Upper lobe of right lung (tissue), 1 donor: ENCODE results near the gene FER. TPM values are rescaled to one million over a fixed set of nuclear protein-coding genes. Genes with fewer than 3 reads are reported as not detected.

Experiments
- ATAC-seq: fragments of 200-7000 bp; cut with Tn5 transposase; one replicate; pipeline ENCODE4 v1.9.1; 2020; ENCODE audit warnings: mild to moderate bottlenecking, moderate library complexity
- DNase-seq: peaks from one replicate; pipeline ENCODE4 v3.0.0-alpha.2; 2020
- H3K27ac ChIP-seq: fragments of 200-600 bp; one replicate; pipeline ENCODE4 v1.8.0; 2022
- H3K27me3 ChIP-seq: fragments of 200-600 bp; one replicate; pipeline ENCODE4 v1.8.0; 2022; ENCODE audit warnings: mild to moderate bottlenecking
- H3K36me3 ChIP-seq: fragments of 200-600 bp; one replicate; pipeline ENCODE4 v1.8.0; 2022
- H3K4me1 ChIP-seq: fragments of 200-600 bp; one replicate; pipeline ENCODE4 v1.8.0; 2022
- H3K4me3 ChIP-seq: fragments of 200-600 bp; one replicate; pipeline ENCODE4 v1.8.0; 2022; ENCODE audit warnings: mild to moderate bottlenecking
- H3K9me3 ChIP-seq: fragments of 200-600 bp; one replicate; pipeline ENCODE4 v1.8.0; 2022
- intact Hi-C: fragments of 100-400 bp; cut with DNase I; formaldehyde crosslinking; loops from one replicate; pipeline ENCODE4 v1.11.0; 2022
- total RNA-seq: library from RNA; stranded (reverse); fragmentation: NEBNext Ultra II Directional; extraction: Animal tissue kit (Norgen Biotek cat#: 25700); gene quantifications from one replicate; pipeline ENCODE4 v1.2.1, GENCODE V29; 2021
- TF ChIP-seq, protein P1 (sequence below): fragments of 200-600 bp; IDR thresholded peaks from one replicate; pipeline ENCODE4 v1.8.0; 2022; ENCODE audit warnings: antibody characterized with exemption
- donor health status: DM: no; HTN: yes; CAD: no; lungs with severe emphysema.

The FER gene
- total RNA-seq, 1 donor from 2014 or later: 33.6 TPM

DNA sequence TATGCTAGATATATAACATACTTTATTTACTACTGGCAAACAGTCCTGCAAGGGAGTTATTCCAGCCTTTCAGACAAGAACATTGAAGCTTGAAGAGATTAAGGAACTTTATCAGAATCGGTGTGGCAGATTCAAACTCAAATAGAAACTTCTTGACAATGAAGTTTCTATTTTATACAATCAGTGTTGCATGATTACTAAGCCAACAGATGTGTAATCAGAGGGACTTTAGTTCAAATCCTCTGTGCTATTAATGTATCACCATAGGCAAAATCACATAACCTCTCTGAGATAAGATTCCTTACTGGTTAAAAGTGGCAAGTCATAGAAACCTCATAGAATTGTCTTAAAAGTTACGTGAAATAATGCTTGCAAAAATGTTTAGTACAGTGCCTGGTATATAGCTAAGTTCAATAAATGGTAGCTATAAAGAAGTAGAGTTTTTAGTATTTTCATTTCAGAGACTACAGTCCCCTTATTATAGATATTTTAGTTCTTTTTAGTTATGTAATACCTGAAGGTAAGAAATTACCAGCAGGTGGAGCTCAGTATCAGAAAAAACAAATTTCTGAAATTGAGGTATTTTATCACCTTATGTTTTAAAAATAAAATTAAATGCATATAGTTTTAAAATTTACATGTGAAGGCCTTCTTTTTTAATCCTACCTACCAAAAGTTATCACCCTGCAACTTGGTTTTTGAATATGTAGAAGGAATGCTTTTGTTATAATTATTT is 172.1 kb downstream of the FER start:
- no peaks in the 10 kb centered on the region for H3K27me3 ChIP-seq
- no peaks in the 10 kb centered on the region for H3K9me3 ChIP-seq
- H3K36me3 ChIP-seq: no peaks in the 10 kb centered on the region
- DNase-seq (no peak), ATAC-seq (no peak)
- H3K27ac ChIP-seq: no peak overlapping the region
- no peaks in the 10 kb centered on the region for H3K4me1 ChIP-seq
- intact Hi-C loops: no loop called here
- TF ChIP-seq, protein P1, sequence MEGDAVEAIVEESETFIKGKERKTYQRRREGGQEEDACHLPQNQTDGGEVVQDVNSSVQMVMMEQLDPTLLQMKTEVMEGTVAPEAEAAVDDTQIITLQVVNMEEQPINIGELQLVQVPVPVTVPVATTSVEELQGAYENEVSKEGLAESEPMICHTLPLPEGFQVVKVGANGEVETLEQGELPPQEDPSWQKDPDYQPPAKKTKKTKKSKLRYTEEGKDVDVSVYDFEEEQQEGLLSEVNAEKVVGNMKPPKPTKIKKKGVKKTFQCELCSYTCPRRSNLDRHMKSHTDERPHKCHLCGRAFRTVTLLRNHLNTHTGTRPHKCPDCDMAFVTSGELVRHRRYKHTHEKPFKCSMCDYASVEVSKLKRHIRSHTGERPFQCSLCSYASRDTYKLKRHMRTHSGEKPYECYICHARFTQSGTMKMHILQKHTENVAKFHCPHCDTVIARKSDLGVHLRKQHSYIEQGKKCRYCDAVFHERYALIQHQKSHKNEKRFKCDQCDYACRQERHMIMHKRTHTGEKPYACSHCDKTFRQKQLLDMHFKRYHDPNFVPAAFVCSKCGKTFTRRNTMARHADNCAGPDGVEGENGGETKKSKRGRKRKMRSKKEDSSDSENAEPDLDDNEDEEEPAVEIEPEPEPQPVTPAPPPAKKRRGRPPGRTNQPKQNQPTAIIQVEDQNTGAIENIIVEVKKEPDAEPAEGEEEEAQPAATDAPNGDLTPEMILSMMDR: peak; percentile 27
- H3K4me3 ChIP-seq: no peak overlapping the region

DNA sequence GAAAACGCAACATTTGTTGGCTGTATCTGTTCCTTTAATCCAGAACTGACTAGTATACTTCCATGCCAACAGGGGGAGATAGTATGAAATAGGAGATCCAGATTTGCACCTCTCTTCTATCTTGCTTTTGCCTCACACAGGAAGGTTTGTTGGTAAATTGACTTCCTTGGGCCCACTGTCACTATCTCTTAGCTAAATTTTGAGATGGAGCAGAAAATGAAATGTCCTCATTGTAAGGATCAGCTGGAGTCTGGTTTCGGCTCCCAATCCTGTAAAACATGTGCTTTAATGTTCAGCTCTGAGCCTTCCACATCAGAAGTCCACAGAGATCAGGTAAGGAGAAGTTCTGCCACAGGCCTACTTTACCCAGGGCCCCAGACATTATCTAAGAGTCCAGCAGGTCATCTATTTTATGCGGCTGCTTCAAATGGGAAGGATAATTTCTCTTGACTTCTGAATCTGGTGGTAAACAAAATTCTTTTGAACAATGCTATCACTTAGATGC is 176.8 kb downstream of the FER start:
- Histone ChIP-seq H3K4me1 (no peaks in the 10 kb centered on the region), H3K27me3 (no peaks in the 10 kb centered on the region), H3K4me3 (no peak overlapping the region), H3K36me3 (no peaks in the 10 kb centered on the region), H3K9me3 (no peaks in the 10 kb centered on the region), H3K27ac (no peak overlapping the region)
- TF ChIP-seq, protein P1: peak; percentile 8
- intact Hi-C loops: no loop called here
- DNase-seq (no peak), ATAC-seq (no peak)

DNA sequence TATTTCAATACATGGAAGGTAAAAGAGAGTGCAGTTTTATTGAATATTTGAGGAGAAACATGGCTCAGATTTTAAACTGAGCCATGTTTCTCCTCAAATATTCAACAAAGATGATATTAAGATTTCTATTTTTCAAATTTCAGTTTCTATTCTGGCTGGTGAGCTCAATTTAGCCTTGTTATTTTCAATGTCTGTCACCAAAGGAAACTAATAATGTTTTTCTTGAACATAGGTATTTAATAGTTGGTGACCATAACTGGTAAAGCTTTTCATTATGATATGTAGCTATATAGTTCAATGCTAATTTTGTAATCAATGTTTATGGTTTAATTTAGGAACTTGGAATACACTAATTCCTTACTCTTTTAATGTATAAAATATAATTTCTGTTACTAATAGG is 177.4 kb downstream of the FER start:
- Histone ChIP-seq H3K4me3 (no peak overlapping the region), H3K27ac (no peak overlapping the region), H3K36me3 (no peaks in the 10 kb centered on the region), H3K4me1 (no peaks in the 10 kb centered on the region), H3K27me3 (no peaks in the 10 kb centered on the region), H3K9me3 (no peaks in the 10 kb centered on the region)
- intact Hi-C loops: no loop called here
- ATAC-seq: no peak
- TF ChIP-seq, protein P1: no peak
- DNase-seq: no peak

DNA sequence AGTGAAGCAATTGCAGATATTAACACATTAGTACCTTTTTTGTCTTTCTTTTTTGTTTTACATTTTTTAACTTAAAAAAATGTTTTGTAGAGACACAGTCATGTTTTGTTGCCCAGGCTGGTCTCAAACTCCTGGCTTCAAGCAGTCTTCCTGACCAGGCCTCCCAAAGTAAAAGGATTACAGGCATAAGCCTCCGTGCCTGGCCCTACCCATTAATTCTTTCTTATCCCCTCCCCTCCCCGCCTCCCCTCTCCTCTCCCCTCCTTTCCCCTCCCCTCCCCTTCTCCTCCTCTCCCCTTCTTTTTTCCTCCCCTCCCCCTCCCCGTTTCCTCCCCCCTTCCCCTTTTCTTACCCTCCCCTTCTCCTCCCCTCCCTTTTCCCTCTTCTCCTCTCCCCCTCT is 182.4 kb downstream of the FER start:
- Histone ChIP-seq H3K9me3 (no peaks in the 10 kb centered on the region), H3K27me3 (no peaks in the 10 kb centered on the region), H3K4me1 (no peaks in the 10 kb centered on the region), H3K27ac (no peak overlapping the region), H3K36me3 (no peaks in the 10 kb centered on the region), H3K4me3 (no peak overlapping the region)
- no peak for DNase-seq
- no peak for ATAC-seq
- TF ChIP-seq, protein P1: no peak
- intact Hi-C loops: no loop called here

DNA sequence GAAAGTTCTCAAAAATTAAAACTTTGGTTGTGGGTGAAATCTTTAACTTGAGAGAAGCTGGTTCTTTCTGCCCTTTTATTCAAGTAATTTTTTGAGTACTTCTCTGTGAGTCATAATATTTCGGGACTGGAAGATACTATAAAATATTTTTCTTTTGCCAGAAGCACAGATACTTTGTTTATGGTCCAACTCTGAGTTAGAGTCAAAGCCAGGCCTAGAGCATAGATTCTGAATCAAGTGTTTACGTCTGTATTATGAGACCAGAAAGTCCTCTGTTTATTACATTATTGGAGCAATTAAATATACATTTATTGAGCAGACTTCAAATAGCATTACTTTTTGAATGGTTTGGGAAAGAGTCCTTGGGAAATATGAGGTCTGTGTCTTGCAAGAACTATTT is 187.9 kb downstream of the FER start:
- ATAC-seq (no peak), DNase-seq (no peak)
- no peak overlapping the region for H3K27ac ChIP-seq
- no peaks in the 10 kb centered on the region for H3K27me3 ChIP-seq
- H3K4me1 ChIP-seq: no peaks in the 10 kb centered on the region
- intact Hi-C loops: no loop called here
- TF ChIP-seq, protein P1: no peak
- H3K9me3 ChIP-seq: no peaks in the 10 kb centered on the region
- H3K36me3 ChIP-seq: no peaks in the 10 kb centered on the region
- no peak overlapping the region for H3K4me3 ChIP-seq
